ENCODE measurements around the gene TSACC.

Gene TSACC

DNA sequence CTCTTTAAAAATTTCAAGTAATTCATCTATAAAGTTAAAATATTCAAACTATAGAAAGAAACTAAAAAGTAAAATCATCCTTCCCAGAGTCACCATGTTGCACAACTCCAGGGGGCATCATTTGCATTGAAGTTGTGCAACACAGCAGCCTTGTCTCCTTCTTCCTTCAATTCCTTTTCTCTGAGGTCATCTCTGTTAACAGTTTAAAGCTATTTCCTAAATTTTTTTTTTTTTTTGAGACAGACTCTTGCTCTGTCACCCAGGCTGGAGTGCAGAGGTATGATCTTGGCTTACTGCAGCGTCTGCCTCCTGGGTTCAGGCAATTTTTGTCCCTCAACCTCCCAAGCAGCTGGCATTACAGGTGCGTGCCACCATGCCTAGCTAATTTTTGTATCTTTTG lies 37.8 kb downstream of the TSACC start:
- Mint-ChIP-seq H3K27me3 (peaks cover 40 to 43% of the 10 kb centered on the region in 2 donors), H3K27ac (no peak overlapping the region), H3K4me3 (no peak overlapping the region), H3K9me3 (no peaks in the 10 kb centered on the region), H3K36me3 (no peaks in the 10 kb centered on the region), H3K4me1 (peaks cover 0 to 8% of the 10 kb centered on the region in 2 donors)
- no peak for DNase-seq
- no peak for ATAC-seq (replicated peaks)

DNA sequence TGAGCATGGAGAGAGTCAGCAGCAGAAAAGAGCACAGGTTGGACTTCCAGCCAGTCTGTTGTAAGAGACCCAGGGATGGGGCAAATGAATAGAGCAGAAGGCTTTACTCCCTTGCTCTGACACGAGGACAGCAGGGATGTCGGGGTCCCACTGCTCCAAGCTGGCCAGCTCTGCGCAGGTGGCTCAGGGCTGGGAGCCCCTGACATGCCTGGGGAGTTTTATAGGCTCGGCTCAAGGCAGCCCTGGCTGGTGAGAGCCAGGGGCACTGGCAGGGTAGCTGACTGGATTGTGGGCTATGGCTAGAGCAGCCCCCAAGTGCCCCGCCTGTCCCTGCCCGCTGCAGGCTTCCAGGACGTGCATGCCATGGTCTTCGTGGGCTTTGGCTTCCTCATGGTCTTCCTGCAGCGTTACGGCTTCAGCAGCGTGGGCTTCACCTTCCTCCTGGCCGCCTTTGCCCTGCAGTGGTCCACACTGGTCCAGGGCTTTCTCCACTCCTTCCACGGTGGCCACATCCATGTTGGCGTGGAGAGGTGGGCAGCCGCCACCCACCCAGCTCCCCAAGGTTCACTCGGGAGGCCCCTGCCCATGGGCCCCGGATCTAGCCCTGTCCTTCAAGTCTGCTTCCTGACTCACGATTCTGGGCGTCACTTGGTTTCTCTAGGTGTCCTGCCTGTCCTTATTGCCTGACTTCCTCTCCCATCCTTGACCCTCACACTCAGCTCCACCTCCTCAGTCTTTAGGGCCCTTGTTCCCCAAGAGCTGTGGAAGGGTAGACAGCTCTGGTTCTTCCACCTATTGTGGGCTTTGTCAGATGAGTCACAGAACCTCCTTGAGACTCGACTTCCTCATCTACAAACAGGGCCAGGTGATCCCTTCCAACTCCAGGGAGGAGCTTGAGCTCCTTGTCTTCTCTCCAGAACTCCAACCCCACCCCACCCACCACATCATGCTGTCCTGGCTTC lies 38.9 kb downstream of the TSACC start:
- ATAC-seq (replicated peaks) (no peak), DNase-seq (no peak)
- H3K36me3 Mint-ChIP-seq = no peaks in the 10 kb centered on the region
- H3K27ac Mint-ChIP-seq = no peak overlapping the region
- no peak overlapping the region for H3K4me3 Mint-ChIP-seq
- H3K4me1 Mint-ChIP-seq = peaks cover 2 to 8% of the 10 kb centered on the region in 2 donors
- peaks cover 34 to 37% of the 10 kb centered on the region in 2 donors for H3K27me3 Mint-ChIP-seq
- no peaks in the 10 kb centered on the region for H3K9me3 Mint-ChIP-seq

GRCh38 chr1:156378557-156378956 lies 40.2 kb downstream of the TSACC start:
- Mint-ChIP-seq H3K4me3 (no peak overlapping the region), H3K4me1 (peaks cover 5 to 8% of the 10 kb centered on the region in 2 donors), H3K27ac (no peak overlapping the region), H3K36me3 (no peaks in the 10 kb centered on the region), H3K9me3 (no peaks in the 10 kb centered on the region), H3K27me3 (peaks cover 23 to 27% of the 10 kb centered on the region in 2 donors)
- no peak for ATAC-seq (replicated peaks)
- no peak for DNase-seq

GRCh38 chr1:156379420-156380165 lies 41.3 kb downstream of the TSACC start:
- H3K9me3 Mint-ChIP-seq = no peaks in the 10 kb centered on the region
- ATAC-seq (replicated peaks) (no peak), DNase-seq (no peak)
- no peak overlapping the region for H3K4me3 Mint-ChIP-seq
- H3K27ac Mint-ChIP-seq = no peak overlapping the region
- H3K27me3 Mint-ChIP-seq = peaks cover 17 to 20% of the 10 kb centered on the region in 2 donors
- H3K4me1 Mint-ChIP-seq = peaks cover 5 to 8% of the 10 kb centered on the region in 2 donors
- H3K36me3 Mint-ChIP-seq = no peaks in the 10 kb centered on the region

DNA sequence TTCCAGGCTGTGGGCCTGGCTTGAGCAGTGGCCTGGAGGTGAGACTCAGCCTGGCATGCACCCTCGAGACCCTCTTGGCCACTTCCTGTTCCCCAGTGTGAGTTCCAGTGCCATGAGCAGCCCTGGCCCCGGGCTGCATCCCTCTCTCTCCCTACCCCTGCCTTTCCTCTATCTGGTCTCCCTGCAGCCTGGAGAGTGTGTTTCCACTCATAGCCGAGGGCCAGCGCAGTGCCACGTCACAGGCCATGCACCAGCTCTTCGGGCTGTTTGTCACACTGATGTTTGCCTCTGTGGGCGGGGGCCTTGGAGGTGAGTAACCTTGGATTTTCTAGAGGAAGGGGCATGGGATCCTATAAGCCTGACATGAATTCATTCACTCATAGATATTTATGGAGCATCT lies 44.2 kb downstream of the TSACC start:
- DNase-seq (no peak), ATAC-seq (replicated peaks) (no peak)
- H3K9me3 Mint-ChIP-seq = no peaks in the 10 kb centered on the region
- peaks cover 26% of the 10 kb centered on the region in 2 donors for H3K27me3 Mint-ChIP-seq
- H3K4me3 Mint-ChIP-seq = no peak overlapping the region
- H3K36me3 Mint-ChIP-seq = no peaks in the 10 kb centered on the region
- peaks cover 11 to 18% of the 10 kb centered on the region in 2 donors for H3K4me1 Mint-ChIP-seq
- no peak overlapping the region for H3K27ac Mint-ChIP-seq

DNA sequence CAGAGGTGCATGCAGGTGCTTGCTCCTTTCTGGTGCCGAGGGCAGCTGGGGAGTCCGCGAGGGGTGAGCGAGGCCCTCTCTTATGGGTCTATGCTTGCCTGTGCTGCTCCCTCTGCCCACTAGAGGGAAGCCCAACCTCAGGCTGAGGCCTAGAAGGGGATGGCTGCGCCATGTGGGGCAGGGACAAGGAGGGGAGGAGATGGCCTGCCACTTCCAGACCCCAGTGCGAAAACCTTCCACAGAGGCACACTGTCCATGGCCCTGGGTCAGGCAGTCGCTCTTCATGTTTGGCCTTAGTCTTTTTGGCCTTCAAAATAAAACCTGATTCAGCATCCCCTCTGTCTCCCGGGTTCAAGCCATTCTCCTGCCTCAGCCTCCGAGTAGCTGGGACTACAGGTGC lies 44.7 kb downstream of the TSACC start:
- no peak overlapping the region for H3K27ac Mint-ChIP-seq
- peak; percentile 58 for DNase-seq
- H3K4me3 Mint-ChIP-seq = no peak overlapping the region
- H3K4me1 Mint-ChIP-seq = peaks cover 11 to 18% of the 10 kb centered on the region in 2 donors
- peak; percentile 91 to 93 for ATAC-seq (replicated peaks)
- peaks cover 27 to 31% of the 10 kb centered on the region in 2 donors for H3K27me3 Mint-ChIP-seq
- no peaks in the 10 kb centered on the region for H3K9me3 Mint-ChIP-seq
- H3K36me3 Mint-ChIP-seq = no peaks in the 10 kb centered on the region

DNA sequence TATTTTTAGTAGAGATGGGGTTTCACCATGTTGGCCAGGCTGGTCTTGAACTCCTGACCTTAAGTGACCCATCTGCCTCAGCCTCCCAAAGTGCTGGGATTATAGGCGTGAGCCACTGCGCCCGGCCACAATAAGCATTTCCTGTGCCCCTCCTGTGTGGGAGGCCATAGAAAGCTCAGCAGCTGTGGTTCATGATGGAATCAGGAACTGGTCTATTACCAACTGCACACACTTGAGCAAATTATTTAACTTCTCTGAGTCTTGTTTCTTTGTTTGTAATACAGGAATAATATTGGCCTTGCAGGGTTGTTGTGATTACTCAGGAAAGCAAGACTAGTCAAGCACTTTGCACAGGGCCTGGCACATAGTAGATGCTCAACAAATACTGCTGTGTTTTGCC lies 45.7 kb downstream of the TSACC start:
- H3K9me3 Mint-ChIP-seq = no peaks in the 10 kb centered on the region
- ATAC-seq (replicated peaks) = no peak
- H3K27ac Mint-ChIP-seq = no peak overlapping the region
- H3K4me1 Mint-ChIP-seq = peaks cover 11 to 17% of the 10 kb centered on the region in 2 donors
- DNase-seq = no peak
- peaks cover 36 to 37% of the 10 kb centered on the region in 2 donors for H3K27me3 Mint-ChIP-seq
- no peaks in the 10 kb centered on the region for H3K36me3 Mint-ChIP-seq
- H3K4me3 Mint-ChIP-seq = no peak overlapping the region

DNA sequence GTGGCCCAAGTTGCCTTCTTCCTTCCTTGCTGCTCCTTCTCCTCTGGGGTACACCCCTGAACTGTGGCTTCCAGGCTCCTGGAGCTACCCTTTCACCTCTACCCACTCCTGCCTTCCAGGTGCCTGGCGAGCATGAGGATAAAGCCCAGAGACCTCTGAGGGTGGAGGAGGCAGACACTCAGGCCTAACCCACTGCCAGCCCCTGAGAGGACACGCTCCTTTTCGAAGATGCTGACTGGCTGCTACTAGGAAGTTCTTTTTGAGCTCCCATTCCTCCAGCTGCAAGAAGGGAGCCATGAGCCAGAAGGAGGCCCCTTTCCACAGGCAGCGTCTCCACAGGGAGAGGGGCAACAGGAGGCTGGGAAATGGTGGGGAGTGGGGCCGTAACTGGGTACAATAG lies 46.3 kb downstream of the TSACC start:
- peaks cover 43 to 44% of the 10 kb centered on the region in 2 donors for H3K27me3 Mint-ChIP-seq
- no peak overlapping the region for H3K4me3 Mint-ChIP-seq
- ATAC-seq (replicated peaks) = no peak
- H3K27ac Mint-ChIP-seq = no peak overlapping the region
- peaks cover 11 to 17% of the 10 kb centered on the region in 2 donors for H3K4me1 Mint-ChIP-seq
- H3K36me3 Mint-ChIP-seq = no peaks in the 10 kb centered on the region
- DNase-seq = no peak
- no peaks in the 10 kb centered on the region for H3K9me3 Mint-ChIP-seq

DNA sequence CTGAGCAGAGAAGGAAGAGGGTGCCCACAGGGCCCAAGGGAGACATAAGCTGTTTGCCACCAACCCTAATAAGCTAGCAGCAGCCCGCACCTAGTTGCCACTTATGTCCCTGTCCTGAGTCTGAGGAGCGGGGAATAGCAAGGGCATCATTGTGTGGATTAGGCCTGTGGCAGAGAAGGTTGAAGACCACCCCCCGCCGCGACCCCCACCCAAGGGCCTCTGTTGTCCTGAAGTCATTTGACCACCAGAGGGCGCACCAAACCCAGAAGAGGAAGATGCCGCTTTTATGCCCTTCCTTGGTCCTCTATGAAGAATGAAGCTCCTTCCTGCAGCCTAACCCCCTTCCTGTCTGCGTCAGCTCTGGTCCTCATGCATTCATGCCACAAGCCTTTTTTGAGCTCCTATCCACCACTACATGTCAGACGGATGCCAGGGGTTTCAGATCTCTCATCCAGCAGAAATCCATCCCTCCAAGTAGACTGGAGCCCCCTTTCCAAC lies 47.3 kb downstream of the TSACC start:
- Mint-ChIP-seq H3K4me1 (peaks cover 11 to 17% of the 10 kb centered on the region in 2 donors), H3K9me3 (no peaks in the 10 kb centered on the region), H3K36me3 (no peaks in the 10 kb centered on the region), H3K4me3 (no peak overlapping the region), H3K27ac (no peak overlapping the region), H3K27me3 (peaks cover 52 to 53% of the 10 kb centered on the region in 2 donors)
- peak; percentile 43 for DNase-seq
- peak; percentile 68 to 70 for ATAC-seq (replicated peaks)

- no peak for DNase-seq
- Mint-ChIP-seq H3K4me3 (no peak overlapping the region), H3K4me1 (peaks cover 10 to 17% of the 10 kb centered on the region in 2 donors), H3K27me3 (peaks cover 55 to 58% of the 10 kb centered on the region in 2 donors), H3K9me3 (no peaks in the 10 kb centered on the region), H3K36me3 (no peaks in the 10 kb centered on the region), H3K27ac (no peak overlapping the region)
- ATAC-seq (replicated peaks) = no peak
Measured at GRCh38 chr1:156386134-156386901, 48.0 kb downstream of the TSACC start.

- ATAC-seq (replicated peaks) = no peak
- Mint-ChIP-seq H3K4me3 (no peak overlapping the region), H3K36me3 (no peaks in the 10 kb centered on the region), H3K27ac (no peak overlapping the region), H3K9me3 (no peaks in the 10 kb centered on the region), H3K4me1 (peaks cover 10 to 17% of the 10 kb centered on the region in 2 donors), H3K27me3 (peaks cover 61 to 64% of the 10 kb centered on the region in 2 donors)
- no peak for DNase-seq
Measured at GRCh38 chr1:156386949-156387869, 48.9 kb downstream of the TSACC start.

DNA sequence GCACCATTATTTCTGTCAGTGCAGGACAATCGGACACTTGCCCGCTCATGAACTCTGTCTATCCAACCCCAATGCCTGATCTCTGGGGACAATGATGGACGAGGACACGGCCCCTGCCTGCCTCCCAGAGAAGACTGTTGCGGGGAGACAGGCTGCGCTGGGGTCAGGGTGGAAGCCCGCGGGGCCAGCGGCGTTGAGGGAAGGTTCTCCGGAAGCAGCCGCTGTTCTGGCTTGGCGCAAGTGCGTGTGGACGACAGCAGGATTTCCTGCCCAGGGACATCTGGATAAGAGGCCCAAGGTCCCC lies 49.5 kb downstream of the TSACC start:
- no peak overlapping the region for H3K4me3 Mint-ChIP-seq
- DNase-seq (no peak), ATAC-seq (replicated peaks) (no peak)

More for the DNA sequence above, 49.5 kb downstream of the TSACC start:
- Mint-ChIP-seq H3K27ac (peak overlapping the region; percentile 31), H3K27me3 (peaks cover 64 to 70% of the 10 kb centered on the region in 2 donors), H3K36me3 (no peaks in the 10 kb centered on the region), H3K4me1 (peaks cover 8 to 17% of the 10 kb centered on the region in 2 donors), H3K9me3 (no peaks in the 10 kb centered on the region)

Data from stimulated activated naive B cell treated with anti-CD40 and anti-IgM and Interleukin-4, amounts not matched to agents 10 μg/mL and 1 μg/mL and 100 μg/mL, for 72 hours (primary cell).